DMS 273 (cell line): ENCODE measurements around the gene FAM193B.

Experiments used
- DNase-seq: peaks from one replicate; lab custom pipeline; 2025; ENCODE audit not compliant: unreplicated experiment; lab: John Stamatoyannopoulos, UW

Gene FAM193B

GRCh38 chr5:177501874-177502678 lies 52.3 kb downstream of the FAM193B start:
- no peak for DNase-seq

DNA sequence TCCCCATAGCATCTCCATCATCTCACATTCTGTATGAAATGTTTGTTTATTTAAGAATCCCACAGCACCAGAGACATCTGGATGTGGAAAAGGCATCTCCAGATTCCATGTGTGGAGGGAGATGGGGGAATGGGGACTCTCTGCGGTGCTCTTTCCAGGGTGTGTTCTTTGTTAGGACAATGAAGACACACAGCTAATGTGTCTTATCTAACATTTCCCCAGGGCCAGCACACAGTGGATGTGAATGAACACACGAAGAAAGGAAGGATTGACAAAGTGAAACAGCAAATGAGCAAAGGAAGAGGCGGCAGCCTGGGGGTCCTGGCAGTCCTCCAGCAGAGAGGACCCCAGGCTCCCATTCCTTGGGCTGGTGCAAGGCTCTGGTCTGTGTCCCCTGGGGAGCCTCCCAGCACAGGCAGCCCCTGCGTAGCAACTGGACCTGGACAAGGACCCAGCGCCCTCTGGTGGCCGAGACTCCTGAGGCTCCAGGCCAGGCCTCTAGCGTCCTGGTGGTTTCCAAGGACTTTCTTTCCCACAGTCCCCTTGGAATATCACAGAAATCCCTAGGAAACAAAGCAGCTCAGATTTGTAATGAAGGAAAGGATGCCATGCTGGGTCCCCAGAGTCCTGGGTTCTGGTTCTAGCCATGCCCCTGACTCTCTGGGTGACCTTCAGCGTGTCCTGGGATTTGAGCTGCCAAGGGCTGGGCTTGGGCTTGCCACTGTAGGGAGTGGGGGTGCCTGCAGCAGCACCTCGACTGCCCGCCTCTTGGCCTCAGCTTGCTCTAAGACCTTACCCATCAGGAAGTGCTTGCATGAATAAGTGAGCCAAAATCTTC lies 53.5 kb downstream of the FAM193B start:
- DNase-seq, result peak; percentile 93

- no peak for DNase-seq
These were observed 54.5 kb downstream of the FAM193B start for GRCh38 chr5:177499842-177500241.

- peak; percentile 68 for DNase-seq
These were observed 56.2 kb downstream of the FAM193B start for GRCh38 chr5:177498013-177498787.

- peak; percentile 98 for DNase-seq
These were observed 56.9 kb downstream of the FAM193B start, which contains the start of gene PDLIM7 for GRCh38 chr5:177497292-177498012. Gene PDLIM7 (minus strand): TSS chr5:177497604. CDS start chr5:177496512, 1,092 bp downstream.

DNA sequence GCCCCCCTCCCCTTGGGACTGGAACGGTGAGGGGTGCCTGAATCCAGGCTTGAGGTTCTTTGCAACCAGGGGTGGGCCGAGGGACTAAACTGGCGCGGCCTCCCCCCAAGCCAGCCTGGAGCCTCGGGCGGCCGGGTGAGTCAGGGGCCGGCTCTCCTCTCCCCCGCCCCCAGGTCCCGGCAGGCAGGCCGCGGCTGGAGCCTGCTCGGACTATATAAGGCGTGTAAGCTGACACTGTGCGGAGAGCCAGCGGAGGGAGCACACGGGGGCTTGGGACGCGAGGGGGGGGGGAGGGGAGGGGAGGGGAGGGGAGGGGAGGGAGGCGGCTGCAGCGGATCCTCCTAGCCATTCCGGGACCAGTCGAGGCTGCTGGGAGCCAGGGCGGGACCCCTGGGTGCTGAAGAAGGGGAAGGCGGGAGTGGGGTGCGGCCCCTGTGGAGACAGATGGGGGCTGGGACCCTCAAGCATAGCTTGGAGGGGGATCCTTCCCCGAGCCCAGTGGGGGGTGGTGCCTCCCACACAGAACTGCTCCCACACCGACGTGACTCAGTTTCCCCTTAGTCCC lies 57.6 kb downstream of the FAM193B start:
- DNase-seq, result peak; percentile 95

GRCh38 chr5:177496070-177496726 lies 58.2 kb downstream of the FAM193B start:
- peak; percentile 71 for DNase-seq

GRCh38 chr5:177495243-177496060 lies 58.9 kb downstream of the FAM193B start:
- peak; percentile 46 for DNase-seq

DNA sequence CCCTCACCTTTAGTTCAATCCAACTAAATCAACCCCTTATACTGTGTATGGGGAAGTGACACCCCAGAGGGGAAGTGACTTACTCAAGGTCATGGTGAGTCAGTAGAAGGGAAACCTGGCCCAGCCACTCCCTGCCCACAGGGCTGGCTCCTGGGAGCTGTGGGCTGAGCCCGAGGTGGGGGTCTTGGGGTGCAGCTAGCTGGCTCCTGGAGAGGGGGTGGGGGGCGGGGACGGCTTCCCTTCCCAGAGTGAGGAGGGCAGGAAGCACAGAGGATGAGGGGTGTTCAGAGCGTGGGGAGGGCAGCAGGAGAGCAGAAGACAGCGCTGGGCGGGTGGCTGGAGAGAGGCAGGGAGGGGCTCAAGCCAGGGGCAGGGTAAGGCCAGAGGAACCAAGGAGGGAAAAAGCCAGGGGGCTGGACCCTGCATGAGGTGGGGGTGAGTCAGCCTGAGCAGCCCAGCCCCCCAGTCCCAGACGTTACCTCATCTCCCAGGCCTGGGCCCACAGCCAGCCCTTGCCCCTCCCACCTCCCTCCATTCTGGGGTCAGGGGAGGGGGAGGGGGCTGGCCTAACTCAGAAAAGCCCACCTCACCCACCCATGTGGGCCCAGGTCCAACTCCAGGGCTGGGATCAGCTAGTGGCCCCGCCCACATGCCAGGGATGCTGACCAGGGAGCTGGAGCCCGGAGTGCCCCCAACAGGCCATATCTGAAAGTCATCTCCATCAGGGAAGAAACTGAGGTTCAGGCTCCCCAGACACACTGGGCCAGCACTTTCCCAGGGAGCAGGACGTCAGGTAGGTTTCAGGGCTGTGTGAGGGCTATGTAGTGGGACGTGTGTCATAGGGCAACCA lies 59.8 kb downstream of the FAM193B start:
- peak; percentile 76 for DNase-seq

DNA sequence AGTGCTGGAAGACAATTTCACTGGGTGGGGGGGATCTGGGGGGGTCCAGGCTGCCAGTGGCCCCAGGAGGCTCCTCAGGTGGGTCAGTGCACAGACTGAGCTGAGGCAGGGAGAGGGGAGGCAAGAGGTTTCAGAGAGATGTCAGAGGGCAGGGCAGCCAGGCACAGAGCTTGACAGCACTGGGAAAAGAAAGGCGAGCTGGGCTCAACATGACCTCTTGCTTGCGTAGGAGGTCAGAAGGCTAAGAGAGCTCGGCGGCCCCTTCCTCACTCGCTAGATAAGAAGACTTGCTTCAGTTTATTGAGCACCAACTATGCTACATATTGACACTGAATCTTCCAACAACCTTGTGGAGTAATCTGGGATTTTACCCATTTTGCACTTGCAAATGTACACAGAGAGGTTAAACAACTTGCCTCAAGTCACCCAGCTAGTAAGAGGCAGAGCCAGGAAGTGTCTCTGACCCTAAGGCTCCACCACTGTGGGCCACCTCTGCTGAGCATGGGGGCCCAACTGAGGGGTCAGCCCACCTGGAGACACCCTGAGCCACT lies 60.5 kb downstream of the FAM193B start:
- DNase-seq, result no peak

GRCh38 chr5:177492841-177493240 lies 61.5 kb downstream of the FAM193B start:
- DNase-seq, result no peak

DNA sequence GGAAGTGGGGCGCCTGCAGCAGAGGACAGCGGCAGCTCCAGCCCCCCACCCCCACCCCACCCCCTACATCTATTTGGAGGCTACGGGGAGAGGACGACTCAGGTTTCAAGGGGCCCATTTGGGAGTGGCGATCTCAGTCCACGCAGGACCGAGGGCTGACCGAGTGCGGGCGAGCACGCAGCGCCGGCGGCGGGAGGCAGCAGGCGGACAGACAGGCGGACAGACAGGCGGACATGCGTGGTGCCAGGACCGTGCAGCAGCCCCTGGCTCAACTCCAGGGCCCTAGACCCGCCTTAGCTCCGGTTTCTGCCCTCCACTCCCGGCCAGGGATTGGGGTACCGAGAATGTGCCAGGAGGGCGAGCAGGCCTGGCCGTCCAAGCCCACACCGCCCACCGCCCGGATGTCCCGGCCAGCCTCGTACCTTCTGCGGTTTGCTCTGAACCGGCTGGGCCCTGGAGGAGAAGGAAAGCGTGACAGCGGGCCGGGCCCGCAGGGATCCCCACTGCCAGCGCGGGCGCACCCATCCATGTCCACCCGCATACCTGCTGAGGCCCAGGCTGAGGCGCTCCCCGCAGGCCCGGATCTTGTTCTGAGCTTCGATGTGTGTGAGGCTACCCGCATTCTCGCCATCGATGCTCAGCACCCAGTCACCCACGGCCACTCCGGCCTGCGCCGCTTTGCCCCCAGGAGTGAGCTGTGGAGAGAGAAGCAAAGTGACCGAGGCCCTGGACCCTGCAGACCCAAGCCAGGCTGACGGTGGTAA lies 62.2 kb downstream of the FAM193B start:
- no peak for DNase-seq

GRCh38 chr5:177491429-177491945 lies 62.9 kb downstream of the FAM193B start:
- DNase-seq, result peak; percentile 51

DNA sequence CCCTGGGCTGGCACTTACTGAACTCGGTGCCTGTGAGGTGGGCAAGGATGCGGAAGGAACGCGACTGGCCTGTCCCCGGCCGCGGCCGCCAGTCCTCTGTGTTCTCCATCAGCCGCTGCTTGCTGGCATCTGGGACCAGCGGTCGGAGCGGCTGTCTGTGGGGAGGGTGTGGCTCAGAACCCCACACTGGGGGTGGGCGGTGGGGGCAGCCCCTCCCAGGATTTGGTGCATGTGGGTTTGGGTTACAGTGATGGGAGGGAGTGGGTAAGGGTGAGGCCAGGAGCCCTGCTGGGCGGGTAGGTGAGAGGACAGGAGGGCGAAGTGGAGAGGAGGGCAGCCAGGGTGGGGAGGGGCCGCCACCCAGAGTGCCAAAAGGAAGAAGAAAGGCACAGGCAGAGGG lies 63.4 kb downstream of the FAM193B start:
- no peak for DNase-seq

- DNase-seq, result no peak
These were observed 63.9 kb downstream of the FAM193B start for GRCh38 chr5:177490311-177490991.

GRCh38 chr5:177489119-177489716 lies 65.1 kb downstream of the FAM193B start:
- DNase-seq, result no peak
